Ovary (tissue), 3 donors: ENCODE data around the gene TCF12.

ENCODE experiments used
- CTCF ChIP-seq, 3 donors: fragments of 450-650 bp in 2 of 3; fragments of 200-600 bp in 1 of 3; IDR thresholded peaks; one replicate each; pipeline versions ENCODE4 v1.5.1 to v1.8.0; 2016 to 2022; ENCODE audit warnings: antibody characterized with exemption in 3 of 3, mild to moderate bottlenecking in 1 of 3
- EP300 ChIP-seq: sonication (generic); formaldehyde crosslinking; IDR thresholded peaks from one replicate; pipeline ENCODE4 v1.6.1; 2017; ENCODE audit warnings: antibody characterized with exemption
- POLR2A ChIP-seq: fragments of 450-650 bp; IDR thresholded peaks from one replicate; pipeline ENCODE4 v1.6.1; 2017; ENCODE audit warnings: antibody characterized with exemption, mild to moderate bottlenecking, moderate library complexity
- donor health status: DM: no; HTN: no; CAD: no.

DNA sequence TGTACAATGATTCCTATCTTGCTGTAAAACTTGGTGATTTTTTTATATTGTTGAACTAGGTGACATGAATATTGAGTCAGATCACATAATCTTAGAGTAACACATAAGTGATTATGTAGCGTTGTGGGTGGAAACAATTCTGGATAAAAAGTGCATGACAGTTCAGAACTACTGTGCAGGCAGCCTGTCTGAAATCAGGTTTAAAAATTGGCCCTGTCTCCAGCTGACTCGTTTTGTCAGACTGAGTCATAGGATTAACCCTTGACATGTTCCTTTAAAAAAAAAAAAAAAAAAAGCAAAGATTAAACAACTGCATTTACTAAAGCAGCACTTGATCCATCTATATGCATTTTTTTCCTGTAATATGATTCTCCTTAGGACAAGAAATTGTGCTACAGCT is 297.8 kb downstream of the TCF12 start:
- TF ChIP-seq CTCF (IDR thresholded peaks at IDR 0.05) (no peak), POLR2A (no peak), EP300 (no peak)
